ENCODE measurements around the gene GHRH.

DNA sequence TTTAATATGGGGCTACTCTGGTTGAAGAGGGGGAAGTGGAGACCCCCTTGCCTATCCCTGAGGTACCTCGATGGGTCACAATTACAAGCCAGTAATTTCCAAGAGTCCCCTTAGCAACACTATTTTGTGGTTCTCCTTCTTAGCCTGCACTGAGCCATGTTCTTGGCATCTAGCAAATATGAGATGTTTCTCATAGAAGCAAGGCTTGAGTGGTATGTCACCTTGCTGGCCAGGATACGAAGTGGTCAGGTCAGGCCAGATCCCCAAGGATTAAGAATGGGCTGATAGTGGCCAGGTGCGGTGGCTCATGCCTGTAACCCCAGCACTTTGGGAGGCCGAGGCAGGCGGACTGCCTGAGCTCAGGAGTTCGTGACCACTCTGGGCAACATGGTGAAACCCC lies 2.1 kb upstream of the GHRH start:
- TF ChIP-seq CTCF (conservative IDR thresholded peaks at IDR 0.05; ENCODE audit: low read depth, low read length) (no peak), RCOR1 (IDR thresholded peaks at IDR 0.05; ENCODE audit: insufficient replicate concordance, low read length) (no peak), POLR2A (IDR thresholded peaks at IDR 0.05; ENCODE audit: low read depth, low read length) (no peak), SMC3 (IDR thresholded peaks at IDR 0.05; ENCODE audit: low read depth, low read length) (no peak), RAD21 (IDR thresholded peaks at IDR 0.05; ENCODE audit: low read length) (no peak), RFX5 (IDR thresholded peaks at IDR 0.05; ENCODE audit: low read depth, low read length) (no peak), FOS (IDR thresholded peaks at IDR 0.05; ENCODE audit: low read depth, low read length) (no peak), BHLHE40 (IDR thresholded peaks at IDR 0.05; ENCODE audit: low read depth, low read length) (no peak), CEBPB (IDR thresholded peaks at IDR 0.05; ENCODE audit: low read depth, low read length) (no peak), MAFK (IDR thresholded peaks at IDR 0.05; ENCODE audit: low read depth, low read length) (no peak), USF2 (IDR thresholded peaks at IDR 0.05; ENCODE audit: low read depth, low read length) (no peak), MXI1 (IDR thresholded peaks at IDR 0.05; ENCODE audit: borderline replicate concordance, low read depth, low read length) (no peak)
- TF ChIP-seq, protein P1, sequence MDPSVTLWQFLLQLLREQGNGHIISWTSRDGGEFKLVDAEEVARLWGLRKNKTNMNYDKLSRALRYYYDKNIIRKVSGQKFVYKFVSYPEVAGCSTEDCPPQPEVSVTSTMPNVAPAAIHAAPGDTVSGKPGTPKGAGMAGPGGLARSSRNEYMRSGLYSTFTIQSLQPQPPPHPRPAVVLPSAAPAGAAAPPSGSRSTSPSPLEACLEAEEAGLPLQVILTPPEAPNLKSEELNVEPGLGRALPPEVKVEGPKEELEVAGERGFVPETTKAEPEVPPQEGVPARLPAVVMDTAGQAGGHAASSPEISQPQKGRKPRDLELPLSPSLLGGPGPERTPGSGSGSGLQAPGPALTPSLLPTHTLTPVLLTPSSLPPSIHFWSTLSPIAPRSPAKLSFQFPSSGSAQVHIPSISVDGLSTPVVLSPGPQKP (IDR thresholded peaks at IDR 0.05; ENCODE audit: borderline replicate concordance, low read depth, low read length): no peak

Measured in IMR-90 (cell line).